NCI-H146 (cell line): ENCODE data around the gene ACRV1.

Experiments
- DNase-seq: peaks from one replicate; lab custom pipeline; 2025; lab: John Stamatoyannopoulos, UW

Gene ACRV1

DNA sequence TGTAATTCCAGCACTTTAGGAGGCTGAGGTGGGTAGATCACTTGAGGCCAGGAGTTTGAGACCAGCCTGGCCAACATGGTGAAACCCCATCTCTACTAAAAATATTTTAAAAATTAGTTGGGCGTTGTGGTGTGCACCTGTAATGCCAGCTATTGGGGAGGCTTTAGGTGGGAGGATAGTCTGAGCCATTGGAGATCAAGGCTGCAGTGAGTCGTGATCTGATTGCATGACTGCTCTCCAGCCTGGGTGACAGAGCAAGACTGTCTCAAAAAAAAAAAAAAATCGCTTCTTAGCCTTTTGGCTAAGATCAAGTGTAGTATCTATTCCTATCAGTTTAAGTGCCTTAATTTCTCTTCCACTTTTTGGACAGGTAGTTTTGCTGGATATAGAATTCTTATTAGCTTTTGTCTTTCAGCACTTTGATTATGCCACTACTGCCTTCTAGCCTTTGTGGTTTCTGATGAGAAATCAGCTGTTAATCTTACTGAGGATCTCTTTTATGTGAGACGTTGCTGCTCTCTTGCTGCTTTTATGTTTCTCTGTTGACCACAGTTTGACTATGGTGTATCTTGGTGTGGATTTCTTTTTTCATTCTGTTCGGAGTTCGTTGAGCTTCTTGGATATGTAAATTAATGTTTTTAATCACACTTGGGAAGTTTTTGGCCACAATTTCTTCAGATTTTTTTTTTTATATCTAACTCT lies 31.0 kb downstream of the ACRV1 start:
- DNase-seq: no peak

DNA sequence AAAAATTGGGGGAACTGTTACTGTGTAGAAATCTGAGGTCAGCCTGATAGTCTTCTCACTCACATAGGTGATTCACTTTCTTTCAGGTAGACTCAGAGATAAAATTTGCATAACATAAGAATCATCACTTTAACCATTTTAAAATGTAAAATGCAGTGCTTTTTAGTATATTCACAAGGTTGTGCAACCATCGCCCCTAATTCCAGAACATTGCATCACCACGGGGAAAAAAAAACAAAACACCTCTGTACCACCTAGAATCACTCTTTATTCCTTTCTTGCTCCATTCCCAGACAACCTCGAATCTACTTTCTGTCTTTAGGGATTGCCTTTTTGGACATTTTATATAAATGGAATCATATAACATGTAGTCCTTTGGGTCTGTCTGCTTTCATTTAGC lies 34.8 kb downstream of the ACRV1 start:
- DNase-seq: no peak

DNA sequence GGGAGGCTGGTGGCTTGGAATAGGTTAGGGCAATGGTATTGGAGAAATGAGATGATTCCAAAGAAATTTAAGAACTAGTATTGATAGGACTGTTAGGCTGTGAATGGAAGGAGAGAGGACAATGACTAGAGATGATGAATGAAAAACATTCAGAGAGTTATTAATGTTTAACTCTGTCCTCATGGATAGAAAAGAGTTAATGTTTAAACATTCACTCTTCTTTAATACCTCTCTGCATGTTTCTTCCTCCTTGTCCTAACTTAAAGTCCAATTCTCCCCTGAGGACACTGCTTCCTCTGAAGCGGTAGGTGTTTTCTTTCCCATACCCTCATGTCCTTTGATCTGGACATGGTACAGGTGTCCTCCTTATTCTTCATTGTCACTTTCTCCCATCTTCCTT lies 42.3 kb downstream of the ACRV1 start:
- no peak for DNase-seq

DNA sequence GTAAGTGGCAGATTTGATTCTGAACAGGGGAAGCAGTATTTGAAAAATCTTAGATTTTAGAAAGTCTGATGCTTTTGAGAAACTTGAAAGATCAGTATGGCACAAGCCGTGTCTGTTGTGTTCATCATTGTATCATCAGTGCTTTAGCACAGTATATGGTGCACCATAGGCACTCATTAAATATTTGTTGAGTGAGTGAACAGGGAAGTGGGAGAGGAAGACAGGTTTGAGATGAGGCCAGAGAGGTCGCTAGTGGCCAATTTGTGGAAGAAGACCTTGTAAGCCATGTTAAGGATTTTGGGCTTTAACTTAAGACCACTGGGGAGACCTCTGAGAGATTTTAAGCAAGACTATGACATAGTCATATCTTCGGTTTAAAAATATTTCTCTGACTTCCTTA lies 42.8 kb downstream of the ACRV1 start:
- DNase-seq: no peak

DNA sequence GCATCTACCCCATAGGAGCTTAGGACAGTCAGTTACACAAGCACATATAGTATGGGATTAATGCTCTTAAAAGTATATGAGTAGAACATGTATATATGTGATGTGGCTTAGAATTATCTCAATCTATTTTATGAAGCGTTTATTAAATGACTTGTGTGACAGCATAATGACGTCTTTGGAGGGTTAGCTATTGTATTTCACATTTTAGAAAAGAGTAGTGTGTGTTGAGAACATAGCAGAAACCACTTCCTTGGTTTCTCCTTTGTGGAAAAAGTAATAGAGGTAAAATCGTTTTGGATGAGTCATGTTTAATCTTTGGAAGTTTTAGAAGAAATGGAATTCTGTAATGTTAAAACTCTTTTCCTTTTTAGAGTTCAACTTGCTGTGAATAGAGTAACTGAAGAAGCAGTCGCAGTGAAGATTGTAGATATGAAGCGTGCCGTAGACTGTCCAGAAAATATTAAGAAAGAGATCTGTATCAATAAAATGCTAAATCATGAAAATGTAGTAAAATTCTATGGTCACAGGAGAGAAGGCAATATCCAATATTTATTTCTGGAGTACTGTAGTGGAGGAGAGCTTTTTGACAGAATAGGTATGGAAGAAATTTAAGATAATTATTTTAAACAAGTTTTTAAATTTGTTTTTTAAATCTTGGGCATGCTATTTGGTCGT lies 53.3 kb downstream of the ACRV1 start:
- no peak for DNase-seq

DNA sequence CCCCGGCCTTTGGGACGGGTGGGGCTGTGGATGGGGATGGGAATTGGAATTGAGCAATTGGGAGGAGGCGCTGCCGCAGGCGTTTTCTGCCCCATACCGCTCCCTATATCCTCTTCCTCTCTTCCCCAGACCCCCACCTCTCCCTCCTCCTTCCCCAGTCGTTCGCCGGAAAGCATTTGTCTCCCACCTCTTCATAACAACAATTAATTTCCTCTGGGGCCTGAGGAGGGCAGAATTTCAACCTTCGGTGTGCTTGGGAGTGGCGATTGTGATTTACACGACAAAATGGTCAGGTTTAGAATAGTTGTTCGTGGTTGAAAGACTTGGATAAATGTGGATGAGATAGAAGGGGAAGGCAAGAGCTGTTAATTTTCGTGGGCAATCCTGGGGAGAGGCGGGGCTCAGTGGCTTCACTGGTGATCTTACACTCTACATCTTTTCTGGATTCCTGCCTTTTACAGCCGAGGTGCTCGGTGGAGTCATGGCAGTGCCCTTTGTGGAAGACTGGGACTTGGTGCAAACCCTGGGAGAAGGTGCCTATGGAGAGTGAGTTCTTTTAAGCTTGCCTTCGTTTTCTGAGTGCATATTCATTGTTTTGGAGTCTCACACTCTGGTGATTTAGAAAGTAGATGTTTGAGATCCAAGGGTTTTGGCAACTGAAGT lies 54.2 kb downstream of the ACRV1 start:
- no peak for DNase-seq

DNA sequence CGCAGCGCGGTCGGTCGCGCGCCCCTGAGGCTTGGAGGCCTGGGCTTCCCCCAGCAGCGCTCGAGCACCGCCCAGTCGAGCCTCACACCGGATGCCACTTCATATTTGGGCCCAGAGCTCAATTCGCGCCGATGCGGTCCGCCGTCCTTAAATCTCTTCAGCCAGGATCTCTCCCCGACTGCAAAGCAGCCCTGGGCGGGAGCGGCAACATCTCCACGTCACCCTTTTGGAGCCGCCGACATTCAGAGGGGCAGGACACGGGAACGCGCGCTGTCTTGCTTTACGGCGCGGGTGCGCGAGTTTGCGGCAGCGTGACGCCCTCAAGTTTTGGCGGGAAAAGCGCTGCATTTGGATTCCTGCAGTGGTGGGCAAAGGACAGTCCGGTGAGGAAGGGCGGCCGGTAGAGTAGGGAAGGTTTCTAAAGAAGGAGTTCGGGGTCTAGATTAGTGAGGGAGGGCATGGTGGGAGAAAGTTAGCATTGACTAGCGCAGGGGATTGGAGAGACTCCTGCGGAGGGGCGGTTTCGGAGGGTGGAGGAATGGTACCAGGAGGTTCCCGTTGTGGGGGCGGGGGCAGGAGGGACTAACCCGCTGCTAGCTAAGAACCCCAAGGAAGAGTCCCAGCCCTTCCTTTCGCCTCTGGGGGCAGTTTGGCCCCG lies 54.9 kb downstream of the ACRV1 start:
- peak; percentile 93 for DNase-seq

DNA sequence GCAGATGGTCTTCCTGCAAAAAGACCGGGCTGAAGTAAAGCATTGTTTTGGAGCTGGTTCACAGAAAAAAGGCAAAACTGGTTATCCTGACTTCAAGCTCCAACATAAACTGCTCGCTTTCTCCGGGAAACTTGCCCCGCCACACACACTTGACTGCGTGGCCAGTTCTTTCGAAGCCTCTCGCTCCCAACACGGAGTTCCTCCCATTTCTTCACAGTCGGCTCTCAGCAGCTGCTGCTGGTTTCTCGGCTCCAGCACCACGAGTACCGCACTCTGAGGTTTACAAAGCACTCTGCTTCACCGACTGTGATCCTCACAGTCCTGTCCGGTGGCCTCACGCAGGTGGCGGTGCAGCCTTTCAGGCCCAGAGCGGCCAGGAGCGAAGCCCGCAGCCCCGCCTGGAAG lies 55.4 kb downstream of the ACRV1 start:
- no peak for DNase-seq

DNA sequence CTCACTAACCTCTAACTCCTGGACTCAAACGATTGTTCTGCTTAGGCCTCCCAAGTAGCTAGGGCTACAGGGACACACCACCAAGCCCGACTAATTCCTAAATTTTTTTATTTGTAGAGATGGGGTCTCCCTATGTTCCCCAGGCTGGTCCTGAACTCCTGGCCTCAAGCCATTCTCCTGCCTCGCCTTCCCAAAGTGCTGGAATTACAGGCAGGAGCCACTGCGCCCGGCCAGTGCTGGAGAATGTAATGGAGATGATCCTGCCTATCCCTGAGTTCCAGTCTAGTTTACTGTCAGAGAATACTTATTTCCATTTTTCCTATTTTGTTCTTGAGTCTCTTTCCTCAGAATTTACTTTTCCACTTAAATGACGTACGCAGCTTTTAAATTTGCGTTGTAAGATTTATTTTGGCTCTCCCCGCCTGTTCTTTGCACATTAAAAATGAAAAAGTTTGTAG lies 55.9 kb downstream of the ACRV1 start, which contains the start of gene CHEK1:
Gene CHEK1, plus strand, starts transcription at position 408 of the 458 bp plus-strand sequence. CDS start 1,606 bp downstream, outside the sequence.
- DNase-seq: no peak

DNA sequence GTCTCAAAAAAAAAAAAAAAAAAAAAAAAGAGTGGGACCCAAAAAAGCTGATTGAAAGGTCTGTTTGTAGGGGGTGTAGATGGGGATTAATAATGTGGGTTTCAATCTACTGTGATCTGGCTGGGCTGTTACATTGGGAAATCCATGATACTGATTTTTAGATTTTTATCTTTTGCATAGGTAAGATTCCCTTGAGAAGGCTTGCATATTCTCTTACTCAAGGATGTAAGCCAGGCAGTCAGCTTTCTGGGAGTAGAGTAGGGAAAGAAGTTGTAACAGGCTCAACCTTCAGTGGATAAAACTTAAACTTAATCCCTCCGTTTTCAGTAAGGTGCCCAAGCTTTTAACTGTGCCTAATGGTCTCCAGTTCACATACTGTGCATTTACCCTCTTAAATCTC lies 57.6 kb downstream of the ACRV1 start:
- no peak for DNase-seq

DNA sequence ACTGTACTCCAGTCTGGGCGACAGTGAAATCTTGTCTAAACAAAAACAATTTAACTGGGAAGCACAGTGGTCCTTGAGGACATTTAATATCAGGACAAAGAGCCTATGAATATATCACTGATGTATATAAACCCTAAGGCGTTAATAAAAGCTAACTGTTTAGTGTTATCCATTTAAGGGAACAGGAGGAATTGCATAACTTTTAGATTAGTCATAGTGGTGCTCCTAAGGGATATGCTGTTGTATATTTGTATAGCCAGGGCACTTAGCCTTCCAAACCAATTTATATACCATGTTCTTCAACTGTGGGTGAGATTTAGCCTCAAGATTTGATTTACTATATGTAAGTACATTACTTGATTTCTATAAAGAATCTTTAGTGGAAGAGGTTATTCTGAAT lies 58.7 kb downstream of the ACRV1 start:
- DNase-seq: no peak
